HEK293 (cell line): ENCODE results near the gene ARFIP2.

Experiments
- CTCF ChIA-PET: fragments of 350-600 bp; formaldehyde crosslinking; extraction: SDS; loops from one replicate; lab custom pipeline; 2021; ENCODE audit warnings: antibody characterized with exemption; lab: Yijun Ruan, JAX
- POLR2A ChIA-PET: fragments of 300-600 bp; formaldehyde crosslinking; extraction: SDS; loops from one replicate; lab custom pipeline; 2020; ENCODE audit warnings: antibody characterized with exemption, inconsistent platforms; lab: Yijun Ruan, JAX
- H3K27ac ChIP-seq: fragments of 200-500 bp; sonication (Bioruptor generic); 2 replicates; pipeline ENCODE4 v1.5.1; 2014; ENCODE audit warnings: low read depth, low read length, control low read depth, inconsistent platforms; ENCODE audit errors: extremely low read depth
- H3K36me3 ChIP-seq, 2 experiments: fragments of 200-500 bp in 1 of 2; sonication (Bioruptor generic) in 1 of 2; 1 replicate in 1 of 2; 2 replicates in 1 of 2; pipeline ENCODE4 v1.5.1; 2014 to 2017; ENCODE audit warnings: inconsistent platforms in 2 of 2, low read length in 2 of 2; ENCODE audit not compliant: control insufficient read depth in 2 of 2, insufficient read depth in 1 of 2
- H3K4me1 ChIP-seq: fragments of 200-500 bp; sonication (Bioruptor generic); 2 replicates; pipeline ENCODE4 v1.5.1; 2014; ENCODE audit warnings: mild to moderate bottlenecking, low read length, inconsistent platforms; ENCODE audit not compliant: control insufficient read depth, insufficient read depth
- H3K4me3 ChIP-seq: 2 replicates; pipeline ENCODE4 v1.5.1; 2011; ENCODE audit warnings: low read depth, mild to moderate bottlenecking, control low read depth, low read length, moderate library complexity
- H3K9me3 ChIP-seq: fragments of 200-500 bp; sonication (Bioruptor generic); 2 replicates; pipeline ENCODE4 v1.5.1; 2014; ENCODE audit warnings: low read depth, low read length, inconsistent platforms; ENCODE audit not compliant: control insufficient read depth, insufficient read depth
- BCL11B ChIP-seq: fragments of 450-650 bp; formaldehyde crosslinking; IDR thresholded peaks from 2 replicates; pipeline ENCODE4 v1.5.1; 2016; ENCODE audit warnings: low read depth, missing biosample characterization, missing genetic modification characterization
- HOXC10 ChIP-seq: sonication (generic); formaldehyde crosslinking; IDR thresholded peaks from 2 replicates; pipeline ENCODE4 v1.8.1; 2023; ENCODE audit warnings: mild to moderate bottlenecking, missing genetic modification reagents
- KLF9 ChIP-seq: fragments of 450-650 bp; formaldehyde crosslinking; IDR thresholded peaks from 2 replicates; pipeline ENCODE4 v1.5.1; 2016; ENCODE audit warnings: missing biosample characterization, missing genetic modification characterization, low read depth
- MEIS1 ChIP-seq: sonication (generic); formaldehyde crosslinking; IDR thresholded peaks from 2 replicates; pipeline ENCODE4 v1.8.1; 2022; ENCODE audit warnings: missing genetic modification reagents, mild to moderate bottlenecking, borderline replicate concordance
- SP2 ChIP-seq: fragments of 450-650 bp; formaldehyde crosslinking; IDR thresholded peaks from 2 replicates; pipeline ENCODE4 v1.5.1; 2016; ENCODE audit warnings: missing biosample characterization, missing genetic modification characterization
- SP7 ChIP-seq: fragments of 450-650 bp; formaldehyde crosslinking; IDR thresholded peaks from 2 replicates; pipeline ENCODE4 v1.5.1; 2016; ENCODE audit warnings: missing biosample characterization, missing genetic modification characterization
- TCF7L2 ChIP-seq: IDR thresholded peaks from 2 replicates; pipeline ENCODE4 v1.6.1; 2011; ENCODE audit warnings: low read depth, mild to moderate bottlenecking, inconsistent platforms, low read length, moderate library complexity, borderline replicate concordance
- YY1 ChIP-seq: fragments of 450-650 bp; formaldehyde crosslinking; IDR thresholded peaks from 2 replicates; pipeline ENCODE4 v1.5.1; 2018; ENCODE audit warnings: missing biosample characterization, missing genetic modification characterization
- YY2 ChIP-seq: fragments of 450-650 bp; formaldehyde crosslinking; IDR thresholded peaks from 2 replicates; pipeline ENCODE4 v1.5.1; 2016; ENCODE audit warnings: missing biosample characterization, missing genetic modification characterization
- ZBTB49 ChIP-seq: fragments of 450-650 bp; formaldehyde crosslinking; IDR thresholded peaks from 2 replicates; pipeline ENCODE4 v1.5.1; 2016; ENCODE audit warnings: missing biosample characterization, missing genetic modification characterization, low read depth
- ZNF10 ChIP-seq: fragments of 450-650 bp; formaldehyde crosslinking; IDR thresholded peaks from 2 replicates; pipeline ENCODE4 v1.5.1; 2017; ENCODE audit warnings: missing biosample characterization, missing genetic modification characterization
- ZNF132 ChIP-seq: fragments of 450-650 bp; formaldehyde crosslinking; IDR thresholded peaks from 2 replicates; pipeline ENCODE4 v1.5.1; 2017; ENCODE audit warnings: missing biosample characterization, missing genetic modification characterization, borderline replicate concordance
- ZNF138 ChIP-seq: fragments of 450-650 bp; formaldehyde crosslinking; IDR thresholded peaks from 2 replicates; pipeline ENCODE4 v1.5.1; 2016; ENCODE audit warnings: missing biosample characterization, missing genetic modification characterization, borderline replicate concordance
- ZNF140 ChIP-seq: fragments of 450-650 bp; formaldehyde crosslinking; IDR thresholded peaks from 2 replicates; pipeline ENCODE4 v1.5.1; 2016; ENCODE audit warnings: missing biosample characterization, missing genetic modification characterization
- ZNF202 ChIP-seq: fragments of 450-650 bp; formaldehyde crosslinking; IDR thresholded peaks from 2 replicates; pipeline ENCODE4 v1.5.1; 2016; ENCODE audit warnings: missing biosample characterization, missing genetic modification characterization, borderline replicate concordance
- ZNF211 ChIP-seq: fragments of 450-650 bp; formaldehyde crosslinking; IDR thresholded peaks from 2 replicates; pipeline ENCODE4 v1.5.1; 2016; ENCODE audit warnings: low read depth, missing biosample characterization, missing genetic modification characterization
- ZNF214 ChIP-seq: fragments of 450-650 bp; formaldehyde crosslinking; IDR thresholded peaks from 2 replicates; pipeline ENCODE4 v1.5.1; 2017; ENCODE audit warnings: missing biosample characterization, mild to moderate bottlenecking, missing genetic modification characterization, borderline replicate concordance
- ZNF223 ChIP-seq: fragments of 450-650 bp; formaldehyde crosslinking; IDR thresholded peaks from 2 replicates; pipeline ENCODE4 v1.5.1; 2016; ENCODE audit warnings: missing biosample characterization, missing genetic modification characterization
- ZNF24 ChIP-seq: fragments of 450-650 bp; formaldehyde crosslinking; IDR thresholded peaks from 2 replicates; pipeline ENCODE4 v1.5.1; 2016; ENCODE audit warnings: missing biosample characterization, missing genetic modification characterization
- ZNF335 ChIP-seq: fragments of 450-650 bp; formaldehyde crosslinking; conservative IDR thresholded peaks from 2 replicates; pipeline ENCODE4 v1.5.1; 2016; ENCODE audit warnings: missing biosample characterization, missing genetic modification characterization
- ZNF433 ChIP-seq: fragments of 450-650 bp; formaldehyde crosslinking; IDR thresholded peaks from 2 replicates; pipeline ENCODE4 v1.5.1; 2016; ENCODE audit warnings: missing biosample characterization, missing genetic modification characterization, low read depth
- ZNF585B ChIP-seq: fragments of 450-650 bp; formaldehyde crosslinking; IDR thresholded peaks from 2 replicates; pipeline ENCODE4 v1.5.1; 2016; ENCODE audit warnings: missing biosample characterization, missing genetic modification characterization
- ZNF747 ChIP-seq: fragments of 450-650 bp; formaldehyde crosslinking; IDR thresholded peaks from 2 replicates; pipeline ENCODE4 v1.5.1; 2016; ENCODE audit warnings: missing biosample characterization, missing genetic modification characterization
- ZNF776 ChIP-seq: fragments of 450-650 bp; formaldehyde crosslinking; IDR thresholded peaks from 2 replicates; pipeline ENCODE4 v1.5.0; 2017; ENCODE audit warnings: missing biosample characterization, missing genetic modification characterization, borderline replicate concordance
- ZNF843 ChIP-seq: fragments of 450-650 bp; formaldehyde crosslinking; IDR thresholded peaks from 2 replicates; pipeline ENCODE4 v1.5.1; 2016; ENCODE audit warnings: missing biosample characterization, missing genetic modification characterization
- ZSCAN30 ChIP-seq: fragments of 450-650 bp; IDR thresholded peaks from 2 replicates; pipeline ENCODE4 v1.5.1; 2018; ENCODE audit warnings: missing biosample characterization, mild to moderate bottlenecking, missing genetic modification characterization, moderate library complexity
- ZSCAN4 ChIP-seq: fragments of 450-650 bp; formaldehyde crosslinking; IDR thresholded peaks from 2 replicates; pipeline ENCODE4 v1.5.1; 2017; ENCODE audit warnings: missing biosample characterization, missing genetic modification characterization
- TF ChIP-seq, protein P1 (sequence below): fragments of 450-650 bp; formaldehyde crosslinking; IDR thresholded peaks from 2 replicates; pipeline ENCODE4 v1.5.1; 2016; ENCODE audit warnings: missing biosample characterization, missing genetic modification characterization
- TF ChIP-seq, protein P2 (sequence below): fragments of 450-650 bp; formaldehyde crosslinking; IDR thresholded peaks from 2 replicates; pipeline ENCODE4 v1.5.1; 2016; ENCODE audit warnings: missing biosample characterization, missing genetic modification characterization

The ARFIP2 gene

GRCh38 chr11:6452219-6452618 is 28.9 kb downstream of the ARFIP2 start:
- ChIA-PET CTCF (interaction anchor here (1.0 to 2.0 kb wide), 5 partner anchors 9 to 254 kb away, joined by 3 to 9 read pairs (median 4); no protein-coding TSS in a partner anchor), POLR2A (no interaction called here)
- peaks cover 6 to 91% of the 10 kb centered on the region in 2 experiments; a peak in 1 of 3 replicates for H3K36me3 ChIP-seq
- no peaks in the 10 kb centered on the region for H3K4me1 ChIP-seq
- H3K4me3 ChIP-seq = no peak overlapping the region
- TF ChIP-seq ZNF843 (tag by site-specific recombination) (no peak), ZNF747 (tag by site-specific recombination) (no peak), ZSCAN4 (tag by site-specific recombination) (no peak), YY1 (no peak), ZNF585B (tag by site-specific recombination) (no peak), BCL11B (tag by site-specific recombination) (no peak), ZNF202 (no peak), ZNF335 (no peak), ZNF138 (tag by site-specific recombination) (no peak), ZNF140 (tag by site-specific recombination) (no peak), YY2 (tag by site-specific recombination) (no peak), HOXC10 (CRISPR knock-in tag) (no peak), ZNF214 (tag by site-specific recombination) (no peak), ZNF10 (tag by site-specific recombination) (no peak)
- TF ChIP-seq, protein P1, sequence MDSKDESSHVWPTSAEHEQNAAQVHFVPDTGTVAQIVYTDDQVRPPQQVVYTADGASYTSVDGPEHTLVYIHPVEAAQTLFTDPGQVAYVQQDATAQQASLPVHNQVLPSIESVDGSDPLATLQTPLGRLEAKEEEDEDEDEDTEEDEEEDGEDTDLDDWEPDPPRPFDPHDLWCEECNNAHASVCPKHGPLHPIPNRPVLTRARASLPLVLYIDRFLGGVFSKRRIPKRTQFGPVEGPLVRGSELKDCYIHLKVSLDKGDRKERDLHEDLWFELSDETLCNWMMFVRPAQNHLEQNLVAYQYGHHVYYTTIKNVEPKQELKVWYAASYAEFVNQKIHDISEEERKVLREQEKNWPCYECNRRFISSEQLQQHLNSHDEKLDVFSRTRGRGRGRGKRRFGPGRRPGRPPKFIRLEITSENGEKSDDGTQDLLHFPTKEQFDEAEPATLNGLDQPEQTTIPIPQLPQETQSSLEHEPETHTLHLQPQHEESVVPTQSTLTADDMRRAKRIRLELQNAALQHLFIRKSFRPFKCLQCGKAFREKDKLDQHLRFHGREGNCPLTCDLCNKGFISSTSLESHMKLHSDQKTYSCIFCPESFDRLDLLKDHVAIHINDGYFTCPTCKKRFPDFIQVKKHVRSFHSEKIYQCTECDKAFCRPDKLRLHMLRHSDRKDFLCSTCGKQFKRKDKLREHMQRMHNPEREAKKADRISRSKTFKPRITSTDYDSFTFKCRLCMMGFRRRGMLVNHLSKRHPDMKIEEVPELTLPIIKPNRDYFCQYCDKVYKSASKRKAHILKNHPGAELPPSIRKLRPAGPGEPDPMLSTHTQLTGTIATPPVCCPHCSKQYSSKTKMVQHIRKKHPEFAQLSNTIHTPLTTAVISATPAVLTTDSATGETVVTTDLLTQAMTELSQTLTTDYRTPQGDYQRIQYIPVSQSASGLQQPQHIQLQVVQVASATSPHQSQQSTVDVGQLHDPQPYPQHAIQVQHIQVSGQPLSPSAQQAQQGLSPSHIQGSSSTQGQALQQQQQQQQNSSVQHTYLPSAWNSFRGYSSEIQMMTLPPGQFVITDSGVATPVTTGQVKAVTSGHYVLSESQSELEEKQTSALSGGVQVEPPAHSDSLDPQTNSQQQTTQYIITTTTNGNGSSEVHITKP (tag by site-specific recombination) = no peak
- TF ChIP-seq, protein P2, sequence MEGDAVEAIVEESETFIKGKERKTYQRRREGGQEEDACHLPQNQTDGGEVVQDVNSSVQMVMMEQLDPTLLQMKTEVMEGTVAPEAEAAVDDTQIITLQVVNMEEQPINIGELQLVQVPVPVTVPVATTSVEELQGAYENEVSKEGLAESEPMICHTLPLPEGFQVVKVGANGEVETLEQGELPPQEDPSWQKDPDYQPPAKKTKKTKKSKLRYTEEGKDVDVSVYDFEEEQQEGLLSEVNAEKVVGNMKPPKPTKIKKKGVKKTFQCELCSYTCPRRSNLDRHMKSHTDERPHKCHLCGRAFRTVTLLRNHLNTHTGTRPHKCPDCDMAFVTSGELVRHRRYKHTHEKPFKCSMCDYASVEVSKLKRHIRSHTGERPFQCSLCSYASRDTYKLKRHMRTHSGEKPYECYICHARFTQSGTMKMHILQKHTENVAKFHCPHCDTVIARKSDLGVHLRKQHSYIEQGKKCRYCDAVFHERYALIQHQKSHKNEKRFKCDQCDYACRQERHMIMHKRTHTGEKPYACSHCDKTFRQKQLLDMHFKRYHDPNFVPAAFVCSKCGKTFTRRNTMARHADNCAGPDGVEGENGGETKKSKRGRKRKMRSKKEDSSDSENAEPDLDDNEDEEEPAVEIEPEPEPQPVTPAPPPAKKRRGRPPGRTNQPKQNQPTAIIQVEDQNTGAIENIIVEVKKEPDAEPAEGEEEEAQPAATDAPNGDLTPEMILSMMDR (tag by site-specific recombination) = no peak
- H3K27ac ChIP-seq = no peak overlapping the region
- no peaks in the 10 kb centered on the region for H3K9me3 ChIP-seq

DNA sequence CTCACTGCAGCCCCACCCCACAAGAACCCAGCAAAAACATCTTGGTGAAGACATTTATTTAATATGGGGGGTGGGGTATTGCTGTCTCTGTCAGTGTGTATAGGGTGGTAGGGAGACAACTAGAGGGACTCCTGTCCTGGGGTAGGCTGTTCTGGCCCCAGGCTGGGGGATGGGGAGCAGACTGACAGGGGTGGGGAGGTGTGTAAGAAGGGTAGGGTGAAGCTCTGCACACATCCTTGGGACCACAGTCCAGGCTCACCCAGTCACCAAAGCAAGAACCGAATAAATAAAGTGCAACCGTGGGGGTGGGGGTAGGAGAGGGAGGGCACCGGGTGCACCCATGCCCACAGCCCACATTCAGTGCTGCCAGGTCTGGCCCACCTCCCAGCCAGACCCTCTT is 32.6 kb downstream of the ARFIP2 start:
- Histone ChIP-seq H3K4me3 (no peak overlapping the region), H3K27ac (no peak overlapping the region), H3K36me3 (peaks cover 0 to 58% of the 10 kb centered on the region in 2 experiments; a peak in 1 of 3 replicates), H3K9me3 (no peaks in the 10 kb centered on the region), H3K4me1 (no peaks in the 10 kb centered on the region)
- POLR2A ChIA-PET = no interaction called here
- CTCF ChIA-PET = interaction anchor here (0.5 to 1.1 kb wide), 3 partner anchors 9 to 96 kb away, joined by 3 to 4 read pairs (median 4); no protein-coding TSS in a partner anchor
- TF ChIP-seq ZNF24 (tag by site-specific recombination) (no peak), ZNF132 (no peak), TCF7L2 (no peak), ZNF211 (tag by site-specific recombination) (no peak), KLF9 (no peak), ZNF776 (no peak), MEIS1 (CRISPR knock-in tag) (no peak), ZNF433 (tag by site-specific recombination) (no peak), SP7 (tag by site-specific recombination) (no peak), SP2 (tag by site-specific recombination) (no peak), ZNF223 (tag by site-specific recombination) (no peak), ZBTB49 (tag by site-specific recombination) (no peak), ZSCAN30 (no peak)
